Middle frontal gyrus (tissue), 1 donor: ENCODE measurements around the gene SLC25A21.

Experiments used
- DNase-seq: peaks from one replicate; pipeline ENCODE4 v3.0.0-alpha.2; 2015; ENCODE audit warnings: low spot score; ENCODE audit errors: extremely low spot score

SLC25A21 gene

GRCh38 chr14:37047996-37048395 is 124.4 kb downstream of the SLC25A21 start:
- no peak for DNase-seq

- no peak for DNase-seq
Observed at GRCh38 chr14:37047226-37047625, 125.2 kb downstream of the SLC25A21 start.

- no peak for DNase-seq
Observed at GRCh38 chr14:37046815-37047214, 125.6 kb downstream of the SLC25A21 start.

- no peak for DNase-seq
Observed at GRCh38 chr14:37045340-37046061, 126.9 kb downstream of the SLC25A21 start.

- DNase-seq: no peak
Observed at GRCh38 chr14:37037636-37038387, 134.6 kb downstream of the SLC25A21 start.

- no peak for DNase-seq
Observed at GRCh38 chr14:37036669-37037341, 135.6 kb downstream of the SLC25A21 start.

GRCh38 chr14:37035401-37035800 is 137.0 kb downstream of the SLC25A21 start:
- no peak for DNase-seq

- DNase-seq: no peak
Observed at GRCh38 chr14:37034410-37035285, 137.8 kb downstream of the SLC25A21 start.

GRCh38 chr14:37032863-37033262 is 139.5 kb downstream of the SLC25A21 start:
- no peak for DNase-seq

- DNase-seq: no peak
Observed at GRCh38 chr14:37027188-37027824, 145.1 kb downstream of the SLC25A21 start.

- no peak for DNase-seq
Observed at GRCh38 chr14:37023875-37024565, 148.4 kb downstream of the SLC25A21 start.

- DNase-seq: no peak
Observed at GRCh38 chr14:37021390-37021789, 151.0 kb downstream of the SLC25A21 start.

- DNase-seq: no peak
Observed at GRCh38 chr14:37019488-37019887, 152.9 kb downstream of the SLC25A21 start.

- no peak for DNase-seq
Observed at GRCh38 chr14:37018571-37019240, 153.7 kb downstream of the SLC25A21 start.

- DNase-seq: no peak
Observed at GRCh38 chr14:37013078-37013477, 159.3 kb downstream of the SLC25A21 start.

GRCh38 chr14:36998686-36999085 is 173.7 kb downstream of the SLC25A21 start:
- no peak for DNase-seq

GRCh38 chr14:36997843-36998242 is 174.6 kb downstream of the SLC25A21 start:
- DNase-seq: no peak

GRCh38 chr14:36996857-36997590 is 175.4 kb downstream of the SLC25A21 start:
- no peak for DNase-seq
